ENCODE data around the gene AFF3.

GRCh38 chr2:99821572-99821971 is 320.8 kb downstream of the AFF3 start:
- TF ChIP-seq EZH2 (IDR thresholded peaks at IDR 0.05; ENCODE audit: low read depth), result no peak
- TF ChIP-seq CTCF (conservative IDR thresholded peaks at IDR 0.05), result no peak

All from PC-9 (cell line).